ENCODE results near the gene ERICH2.
"Not testable (repeated sequence)": the region's sequence is repeated elsewhere in the genome, so short reads cannot be mapped to it uniquely, and the experiment has no call there.

The ERICH2 gene

GRCh38 chr2:170739507-170740046 is 30.6 kb upstream of the ERICH2 start:
- H3K27ac ChIP-seq (ENCODE audit: low read depth, low read length) = no peak overlapping the region

GRCh38 chr2:170740660-170741059 is 29.5 kb upstream of the ERICH2 start:
- Histone ChIP-seq H3K4me1 (ENCODE audit: control insufficient read depth, insufficient read depth, low read length) (no peaks in the 10 kb centered on the region), H3K9ac (ENCODE audit: low read depth, low read length) (no peak overlapping the region), H3K4me3 (ENCODE audit: low read depth, low read length) (no peak overlapping the region), H3K27me3 (ENCODE audit: control insufficient read depth, insufficient read depth, low read length) (no peaks in the 10 kb centered on the region), H3K27ac (ENCODE audit: low read depth, low read length) (no peak overlapping the region), H3K9me3 (ENCODE audit: control insufficient read depth, insufficient read depth, low read length) (no peaks in the 10 kb centered on the region), H3K36me3 (ENCODE audit: control insufficient read depth, insufficient read depth, low read length) (no peaks in the 10 kb centered on the region)

More at GRCh38 chr2:170739507-170740046, 30.6 kb upstream of the ERICH2 start:
- Histone ChIP-seq H3K36me3 (ENCODE audit: control insufficient read depth, insufficient read depth, low read length) (no peaks in the 10 kb centered on the region), H3K4me1 (ENCODE audit: control insufficient read depth, insufficient read depth, low read length) (no peaks in the 10 kb centered on the region), H3K9ac (ENCODE audit: low read depth, low read length) (no peak overlapping the region), H3K27me3 (ENCODE audit: control insufficient read depth, insufficient read depth, low read length) (no peaks in the 10 kb centered on the region), H3K4me3 (ENCODE audit: low read depth, low read length) (no peak overlapping the region), H3K9me3 (ENCODE audit: control insufficient read depth, insufficient read depth, low read length) (no peaks in the 10 kb centered on the region)

- H3K9ac ChIP-seq (ENCODE audit: low read depth, low read length) = no peak overlapping the region
These were observed 28.2 kb upstream of the ERICH2 start for GRCh38 chr2:170742000-170742399.

GRCh38 chr2:170742896-170743529 is 27.2 kb upstream of the ERICH2 start:
- H3K27me3 ChIP-seq (ENCODE audit: control insufficient read depth, insufficient read depth, low read length) = no peaks in the 10 kb centered on the region
- no peaks in the 10 kb centered on the region for H3K36me3 ChIP-seq (ENCODE audit: control insufficient read depth, insufficient read depth, low read length)
- no peak overlapping the region for H3K27ac ChIP-seq (ENCODE audit: low read depth, low read length)
- no peaks in the 10 kb centered on the region for H3K9me3 ChIP-seq (ENCODE audit: control insufficient read depth, insufficient read depth, low read length)
- no peaks in the 10 kb centered on the region for H3K4me1 ChIP-seq (ENCODE audit: control insufficient read depth, insufficient read depth, low read length)
- H3K9ac ChIP-seq (ENCODE audit: low read depth, low read length) = no peak overlapping the region
- H3K4me3 ChIP-seq (ENCODE audit: low read depth, low read length) = no peak overlapping the region

More at GRCh38 chr2:170742000-170742399, 28.2 kb upstream of the ERICH2 start:
- H3K27me3 ChIP-seq (ENCODE audit: control insufficient read depth, insufficient read depth, low read length) = no peaks in the 10 kb centered on the region
- no peak overlapping the region for H3K27ac ChIP-seq (ENCODE audit: low read depth, low read length)
- no peak overlapping the region for H3K4me3 ChIP-seq (ENCODE audit: low read depth, low read length)
- H3K36me3 ChIP-seq (ENCODE audit: control insufficient read depth, insufficient read depth, low read length) = no peaks in the 10 kb centered on the region
- H3K9me3 ChIP-seq (ENCODE audit: control insufficient read depth, insufficient read depth, low read length) = no peaks in the 10 kb centered on the region
- H3K4me1 ChIP-seq (ENCODE audit: control insufficient read depth, insufficient read depth, low read length) = no peaks in the 10 kb centered on the region

- H3K27ac ChIP-seq (ENCODE audit: low read depth, low read length) = no peak overlapping the region
- no peak overlapping the region for H3K9ac ChIP-seq (ENCODE audit: low read depth, low read length)
- H3K4me3 ChIP-seq (ENCODE audit: low read depth, low read length) = no peak overlapping the region
- H3K27me3 ChIP-seq (ENCODE audit: control insufficient read depth, insufficient read depth, low read length) = no peaks in the 10 kb centered on the region
- no peaks in the 10 kb centered on the region for H3K4me1 ChIP-seq (ENCODE audit: control insufficient read depth, insufficient read depth, low read length)
- no peaks in the 10 kb centered on the region for H3K9me3 ChIP-seq (ENCODE audit: control insufficient read depth, insufficient read depth, low read length)
- no peaks in the 10 kb centered on the region for H3K36me3 ChIP-seq (ENCODE audit: control insufficient read depth, insufficient read depth, low read length)
These were observed 26.5 kb upstream of the ERICH2 start for GRCh38 chr2:170743530-170744239.

GRCh38 chr2:170744248-170745002 is 25.8 kb upstream of the ERICH2 start:
- no peak overlapping the region for H3K27ac ChIP-seq (ENCODE audit: low read depth, low read length)
- no peak overlapping the region for H3K9ac ChIP-seq (ENCODE audit: low read depth, low read length)
- H3K27me3 ChIP-seq (ENCODE audit: control insufficient read depth, insufficient read depth, low read length) = no peaks in the 10 kb centered on the region
- H3K4me1 ChIP-seq (ENCODE audit: control insufficient read depth, insufficient read depth, low read length) = no peaks in the 10 kb centered on the region
- no peaks in the 10 kb centered on the region for H3K36me3 ChIP-seq (ENCODE audit: control insufficient read depth, insufficient read depth, low read length)
- H3K9me3 ChIP-seq (ENCODE audit: control insufficient read depth, insufficient read depth, low read length) = no peaks in the 10 kb centered on the region
- no peak overlapping the region for H3K4me3 ChIP-seq (ENCODE audit: low read depth, low read length)

GRCh38 chr2:170745305-170745704 is 24.9 kb upstream of the ERICH2 start:
- Histone ChIP-seq H3K27me3 (ENCODE audit: control insufficient read depth, insufficient read depth, low read length) (no peaks in the 10 kb centered on the region), H3K9me3 (ENCODE audit: control insufficient read depth, insufficient read depth, low read length) (no peaks in the 10 kb centered on the region), H3K4me3 (ENCODE audit: low read depth, low read length) (no peak overlapping the region), H3K9ac (ENCODE audit: low read depth, low read length) (no peak overlapping the region), H3K4me1 (ENCODE audit: control insufficient read depth, insufficient read depth, low read length) (no peaks in the 10 kb centered on the region), H3K27ac (ENCODE audit: low read depth, low read length) (no peak overlapping the region), H3K36me3 (ENCODE audit: control insufficient read depth, insufficient read depth, low read length) (no peaks in the 10 kb centered on the region)

- Histone ChIP-seq H3K4me1 (ENCODE audit: control insufficient read depth, insufficient read depth, low read length) (no peaks in the 10 kb centered on the region), H3K9ac (ENCODE audit: low read depth, low read length) (no peak overlapping the region), H3K27ac (ENCODE audit: low read depth, low read length) (no peak overlapping the region), H3K9me3 (ENCODE audit: control insufficient read depth, insufficient read depth, low read length) (no peaks in the 10 kb centered on the region), H3K36me3 (ENCODE audit: control insufficient read depth, insufficient read depth, low read length) (no peaks in the 10 kb centered on the region), H3K27me3 (ENCODE audit: control insufficient read depth, insufficient read depth, low read length) (no peaks in the 10 kb centered on the region), H3K4me3 (ENCODE audit: low read depth, low read length) (no peak overlapping the region)
These were observed 22.3 kb upstream of the ERICH2 start for GRCh38 chr2:170747921-170748320.

GRCh38 chr2:170751555-170751954 is 18.6 kb upstream of the ERICH2 start:
- H3K9me3 ChIP-seq (ENCODE audit: control insufficient read depth, insufficient read depth, low read length); H3K9ac ChIP-seq (ENCODE audit: low read depth, low read length); H3K27ac ChIP-seq (ENCODE audit: low read depth, low read length); H3K4me1 ChIP-seq (ENCODE audit: control insufficient read depth, insufficient read depth, low read length); H3K27me3 ChIP-seq (ENCODE audit: control insufficient read depth, insufficient read depth, low read length); H3K36me3 ChIP-seq (ENCODE audit: control insufficient read depth, insufficient read depth, low read length); H3K4me3 ChIP-seq (ENCODE audit: low read depth, low read length): not testable (repeated sequence)

GRCh38 chr2:170761572-170761971 is 8.6 kb upstream of the ERICH2 start:
- H3K36me3 ChIP-seq (ENCODE audit: control insufficient read depth, insufficient read depth, low read length) = no peaks in the 10 kb centered on the region
- no peak overlapping the region for H3K4me3 ChIP-seq (ENCODE audit: low read depth, low read length)
- H3K9ac ChIP-seq (ENCODE audit: low read depth, low read length) = no peak overlapping the region
- H3K4me1 ChIP-seq (ENCODE audit: control insufficient read depth, insufficient read depth, low read length) = peaks cover 16% of the 10 kb centered on the region
- H3K9me3 ChIP-seq (ENCODE audit: control insufficient read depth, insufficient read depth, low read length) = no peaks in the 10 kb centered on the region
- H3K27me3 ChIP-seq (ENCODE audit: control insufficient read depth, insufficient read depth, low read length) = no peaks in the 10 kb centered on the region
- no peak overlapping the region for H3K27ac ChIP-seq (ENCODE audit: low read depth, low read length)

GRCh38 chr2:170762760-170763159 is 7.4 kb upstream of the ERICH2 start:
- Histone ChIP-seq H3K27ac (ENCODE audit: low read depth, low read length) (no peak overlapping the region), H3K4me1 (ENCODE audit: control insufficient read depth, insufficient read depth, low read length) (peaks cover 19% of the 10 kb centered on the region), H3K36me3 (ENCODE audit: control insufficient read depth, insufficient read depth, low read length) (no peaks in the 10 kb centered on the region), H3K9ac (ENCODE audit: low read depth, low read length) (no peak overlapping the region), H3K9me3 (ENCODE audit: control insufficient read depth, insufficient read depth, low read length) (no peaks in the 10 kb centered on the region), H3K4me3 (ENCODE audit: low read depth, low read length) (no peak overlapping the region), H3K27me3 (ENCODE audit: control insufficient read depth, insufficient read depth, low read length) (no peaks in the 10 kb centered on the region)

All from HUES48 (cell line).